Stimulated activated CD4-positive, alpha-beta T cell treated with anti-CD3 and anti-CD28 coated beads, Interleukin-15, amount 100 ng/mL, for 48 hours (primary cell): ENCODE results near the gene CYP19A1.
"Not testable (repeated sequence)": the region's sequence is repeated elsewhere in the genome, so short reads cannot be mapped to it uniquely, and the experiment has no call there.

Experiments used
- DNase-seq, 2 donors: peaks; one replicate each; pipeline ENCODE4 v3.0.0-alpha.2; 2020; ENCODE audit warnings: low read depth in 2 of 2

CYP19A1 gene

DNA sequence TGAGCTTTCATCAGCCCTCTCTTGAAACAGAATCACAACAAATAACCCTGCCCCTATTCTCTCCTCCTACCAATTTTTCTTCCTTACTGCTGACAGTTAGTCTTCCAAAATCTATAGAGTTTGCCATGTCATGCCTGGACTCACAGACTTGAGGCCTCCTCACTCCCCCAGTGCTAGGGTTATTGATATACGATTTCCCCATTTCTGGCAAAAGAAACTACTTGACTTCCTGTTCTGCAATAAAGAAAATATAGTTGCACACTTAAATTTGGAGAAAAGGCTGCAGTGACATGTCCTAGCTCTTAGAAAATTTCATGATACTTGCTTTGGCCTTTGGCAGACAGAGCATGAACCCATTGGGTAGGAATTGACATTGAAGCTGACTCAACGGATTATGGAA lies 75.9 kb downstream of the CYP19A1 start:
- DNase-seq: no peak

DNA sequence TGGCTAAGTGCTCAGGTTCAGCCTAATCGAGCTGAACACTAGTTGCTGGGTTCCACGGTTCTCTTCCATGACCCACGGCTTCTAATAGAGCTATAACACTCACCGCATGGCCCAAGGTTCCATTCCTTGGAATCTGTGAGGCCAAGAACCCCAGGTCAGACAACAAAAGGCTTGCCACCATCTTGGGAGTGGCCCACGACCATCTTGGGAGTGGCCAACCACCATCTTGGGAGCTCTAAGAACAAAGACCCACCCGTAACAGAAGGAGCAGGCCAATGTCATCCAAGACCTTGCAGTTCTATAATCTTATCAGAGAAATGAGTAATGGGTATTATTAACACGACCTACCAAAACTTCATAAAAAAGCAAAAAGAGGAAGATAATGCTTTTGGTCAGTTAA lies 77.3 kb downstream of the CYP19A1 start:
- not testable (repeated sequence) for DNase-seq

DNA sequence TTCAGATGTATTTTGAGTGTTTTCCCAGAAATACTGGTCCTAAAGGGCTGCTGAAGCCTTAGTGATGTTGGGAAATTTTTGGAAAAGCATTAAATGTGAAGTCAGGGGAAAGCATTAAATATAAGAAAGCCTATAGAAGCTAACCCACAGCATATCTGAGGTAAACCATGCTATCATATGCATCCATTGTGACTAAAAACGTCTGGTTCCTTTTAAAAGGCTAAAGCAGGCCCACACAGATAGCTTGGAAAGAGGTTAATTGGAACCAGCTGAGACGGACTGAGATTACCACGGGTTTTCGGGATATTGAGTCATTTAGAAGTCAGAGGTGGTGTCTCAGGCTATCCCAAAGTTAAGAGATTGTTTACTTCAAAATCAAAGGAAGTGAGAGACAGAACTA lies 78.2 kb downstream of the CYP19A1 start:
- DNase-seq: no peak

DNA sequence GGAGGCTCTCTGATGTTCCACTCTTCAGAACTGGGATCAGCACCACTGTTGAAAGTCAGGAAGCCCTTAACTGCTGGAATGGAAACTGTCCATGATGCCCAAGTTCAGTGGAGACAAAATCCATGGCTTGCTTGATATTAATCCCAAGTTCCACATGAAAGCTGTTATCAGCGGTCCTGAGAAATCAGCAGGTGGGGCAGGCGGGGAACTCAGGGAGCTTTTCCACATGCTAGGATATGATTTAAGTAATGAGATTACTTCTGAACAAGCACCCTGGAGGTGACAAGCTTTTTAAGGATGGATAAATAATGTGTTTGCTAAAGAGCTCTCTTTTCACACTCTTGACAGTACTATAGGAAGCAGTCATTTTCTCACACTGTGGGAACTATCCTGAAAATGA lies 82.9 kb downstream of the CYP19A1 start:
- DNase-seq: no peak

DNA sequence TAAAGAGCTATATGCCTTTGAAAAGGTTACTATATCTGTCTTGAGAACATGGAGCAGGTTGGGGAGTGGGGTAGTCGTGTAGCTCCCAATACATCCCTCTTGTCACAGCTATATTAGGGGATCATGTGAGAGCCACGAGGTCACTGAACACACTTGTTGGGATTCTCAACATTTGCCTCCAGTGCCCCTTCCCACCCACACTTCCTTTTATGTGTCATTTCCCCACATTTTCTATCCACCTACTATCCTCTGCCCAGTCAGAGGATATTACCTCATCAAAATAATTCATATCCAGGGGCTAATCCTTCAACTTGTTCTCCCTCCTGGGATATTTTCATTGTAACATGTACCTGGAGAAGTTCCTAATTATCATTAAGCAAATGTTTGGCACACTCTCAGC lies 85.0 kb downstream of the CYP19A1 start:
- DNase-seq: no peak

DNA sequence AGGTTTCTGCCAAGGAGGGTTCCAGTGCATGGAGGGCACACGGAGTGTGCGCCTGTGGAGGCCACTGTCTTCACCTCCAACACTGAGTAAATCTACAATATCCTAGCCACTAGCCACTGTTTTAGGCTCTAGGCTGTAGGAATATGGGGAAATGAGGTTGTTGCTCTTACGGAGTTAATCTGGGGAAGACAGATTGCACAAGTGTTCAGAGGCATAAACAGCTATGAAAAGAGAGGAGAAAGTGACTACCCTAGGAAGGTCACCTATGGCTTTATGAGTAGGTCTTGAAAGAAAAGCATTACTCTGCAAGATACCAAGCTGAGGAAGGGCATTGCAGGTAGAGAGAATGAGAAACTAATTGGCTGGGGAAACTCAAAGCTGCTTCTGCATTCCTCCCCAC lies 85.7 kb downstream of the CYP19A1 start:
- DNase-seq: no peak

DNA sequence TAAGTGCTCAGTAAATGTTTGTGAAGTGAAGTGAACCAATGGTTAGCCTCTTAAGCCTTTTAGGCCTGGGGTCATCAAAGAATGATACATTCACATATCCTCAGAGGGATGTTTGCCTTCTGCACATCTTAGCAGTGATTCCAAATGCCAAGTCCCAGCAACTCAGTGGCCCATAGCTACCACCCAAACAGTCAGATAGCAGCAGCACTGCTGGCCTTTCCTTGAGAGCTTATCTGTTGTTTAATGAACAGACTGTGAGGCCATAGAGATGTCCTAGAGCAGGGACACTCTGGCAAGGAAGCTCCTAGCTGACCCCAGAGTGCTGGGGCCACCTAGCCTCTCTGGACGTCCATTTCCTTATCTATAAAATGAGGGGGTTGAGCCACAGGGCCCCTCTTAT lies 86.8 kb downstream of the CYP19A1 start:
- DNase-seq: no peak

DNA sequence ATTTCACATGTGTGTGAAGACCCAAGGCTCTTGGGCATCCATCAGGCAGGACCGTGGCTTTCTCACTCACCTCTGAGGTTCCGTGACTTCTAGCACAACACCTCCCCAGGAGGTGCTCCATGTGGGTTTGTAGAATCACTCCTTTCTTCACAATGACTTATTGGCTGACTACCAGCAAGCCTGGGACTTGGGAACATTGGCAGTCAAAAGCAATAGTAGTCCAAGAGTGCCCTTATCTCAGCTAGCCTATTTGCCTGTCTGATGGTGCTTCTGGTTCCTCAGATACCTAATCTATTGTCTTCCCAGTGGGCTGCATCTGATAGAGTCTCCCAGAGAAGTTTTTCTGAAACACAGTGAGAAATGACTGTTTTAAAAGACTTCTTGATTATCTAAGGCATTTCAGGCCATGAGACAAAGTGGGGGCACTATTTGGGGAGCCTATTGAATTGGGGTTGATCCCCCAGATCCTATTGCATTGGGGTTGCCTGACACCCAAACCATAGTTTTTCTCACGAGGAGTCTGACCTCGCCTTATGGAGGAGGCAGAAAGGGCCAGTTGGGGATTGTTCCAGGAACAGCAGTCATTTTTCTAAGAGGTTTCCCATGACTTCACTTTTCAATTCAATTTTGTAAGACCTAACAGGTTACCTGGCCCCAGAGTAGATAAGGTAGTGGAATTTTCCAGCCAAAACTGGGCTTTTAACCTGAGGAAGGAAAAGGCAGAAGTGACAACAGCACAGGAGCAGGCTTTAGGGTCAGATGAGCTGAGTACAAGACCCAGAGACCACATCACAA lies 88.0 kb downstream of the CYP19A1 start:
- DNase-seq: no peak

DNA sequence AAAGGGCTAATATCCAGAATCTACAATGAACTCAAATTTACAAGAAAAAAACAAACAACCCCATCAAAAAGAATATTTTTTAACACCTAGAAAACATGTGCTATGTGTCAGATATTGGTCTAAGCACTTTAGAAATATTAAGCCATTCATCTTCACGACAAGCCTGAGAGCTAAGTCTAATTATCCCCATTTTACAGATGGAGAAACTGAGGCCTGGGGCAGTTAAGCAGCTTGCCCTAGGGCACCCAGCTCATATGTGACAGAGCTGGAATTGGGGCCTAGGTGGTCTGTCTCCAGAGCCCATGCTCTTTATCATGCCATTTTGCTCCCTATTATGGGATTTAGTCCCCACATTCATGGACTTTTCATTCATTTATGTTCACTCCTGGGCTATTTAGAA lies 92.8 kb downstream of the CYP19A1 start:
- DNase-seq: no peak

DNA sequence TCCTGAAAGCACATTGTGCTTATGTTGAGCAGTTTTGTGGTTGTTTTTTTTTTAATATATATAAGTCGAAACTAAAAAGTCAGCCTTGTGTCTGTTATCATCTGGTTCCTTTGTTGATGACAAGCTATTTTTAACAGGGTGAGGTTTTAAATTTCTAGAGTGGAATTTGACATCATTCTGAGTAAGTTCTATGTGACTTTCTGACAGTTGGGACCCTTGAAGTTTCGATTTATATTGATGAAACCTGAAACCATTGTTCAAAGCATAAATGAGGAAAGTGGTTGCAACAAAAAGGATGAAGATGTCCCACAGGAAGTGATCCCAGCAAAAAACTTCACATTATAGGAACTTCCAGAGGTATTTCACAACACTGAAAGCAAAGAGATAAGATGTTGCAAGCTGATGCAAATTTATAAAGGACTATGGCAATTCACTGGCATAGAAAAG lies 94.0 kb downstream of the CYP19A1 start:
- no peak for DNase-seq

DNA sequence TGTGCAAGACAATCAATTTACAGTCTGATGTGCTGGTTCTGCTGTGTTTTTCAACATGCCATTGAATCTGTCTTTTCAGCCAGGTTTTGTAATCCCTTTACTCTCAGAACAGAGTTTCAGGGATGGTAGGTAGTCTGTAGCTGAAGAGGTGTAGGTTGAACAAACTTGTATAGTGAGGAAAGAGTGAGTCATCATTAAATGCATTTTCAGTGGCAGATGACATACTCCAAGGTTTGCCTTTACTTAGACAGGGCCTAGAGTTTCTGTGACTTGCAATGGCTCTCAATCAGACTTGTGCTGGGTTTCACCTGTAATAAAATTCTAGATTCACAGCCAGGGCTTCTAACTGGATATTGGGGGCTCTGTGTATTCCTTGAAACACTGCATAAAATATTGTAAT lies 94.6 kb downstream of the CYP19A1 start:
- DNase-seq: no peak

DNA sequence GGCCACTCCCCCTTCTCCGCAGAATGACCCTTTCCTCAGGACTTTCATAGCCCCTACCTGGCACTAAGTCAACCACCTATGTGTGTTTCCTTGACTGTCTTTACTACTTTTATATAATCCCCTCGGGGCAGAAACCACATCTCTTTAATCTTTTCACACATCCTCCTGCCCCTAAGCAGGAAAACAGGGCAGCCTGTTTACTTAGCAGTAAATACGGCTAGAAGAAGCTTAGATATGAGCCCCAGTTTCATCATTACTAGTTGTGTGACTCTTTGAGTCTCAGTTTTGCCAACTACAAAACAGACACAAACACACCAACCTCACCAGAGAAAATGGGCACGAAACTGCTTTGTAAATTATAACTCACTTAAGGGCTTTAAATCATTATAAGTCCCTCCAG lies 98.3 kb downstream of the CYP19A1 start:
- DNase-seq: no peak

DNA sequence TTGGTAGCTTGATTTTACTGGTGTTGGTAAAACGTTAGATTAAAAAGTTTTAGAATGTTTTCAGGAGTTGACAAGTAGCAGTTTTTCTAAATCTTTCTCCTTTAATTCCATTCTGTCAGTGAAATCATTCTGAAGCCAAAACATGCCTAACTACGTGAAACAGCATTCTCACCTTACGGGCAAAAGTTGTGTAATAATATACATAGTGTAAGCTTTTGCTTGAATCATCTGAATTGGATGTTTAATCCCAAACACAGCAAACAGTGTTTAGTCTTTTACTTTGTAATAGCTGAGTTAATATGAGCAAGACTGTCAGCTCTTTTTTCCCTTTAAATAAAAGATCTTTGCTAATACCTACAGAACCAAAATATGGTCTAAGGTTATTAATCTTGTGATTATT lies 100.6 kb downstream of the CYP19A1 start:
- no peak for DNase-seq

DNA sequence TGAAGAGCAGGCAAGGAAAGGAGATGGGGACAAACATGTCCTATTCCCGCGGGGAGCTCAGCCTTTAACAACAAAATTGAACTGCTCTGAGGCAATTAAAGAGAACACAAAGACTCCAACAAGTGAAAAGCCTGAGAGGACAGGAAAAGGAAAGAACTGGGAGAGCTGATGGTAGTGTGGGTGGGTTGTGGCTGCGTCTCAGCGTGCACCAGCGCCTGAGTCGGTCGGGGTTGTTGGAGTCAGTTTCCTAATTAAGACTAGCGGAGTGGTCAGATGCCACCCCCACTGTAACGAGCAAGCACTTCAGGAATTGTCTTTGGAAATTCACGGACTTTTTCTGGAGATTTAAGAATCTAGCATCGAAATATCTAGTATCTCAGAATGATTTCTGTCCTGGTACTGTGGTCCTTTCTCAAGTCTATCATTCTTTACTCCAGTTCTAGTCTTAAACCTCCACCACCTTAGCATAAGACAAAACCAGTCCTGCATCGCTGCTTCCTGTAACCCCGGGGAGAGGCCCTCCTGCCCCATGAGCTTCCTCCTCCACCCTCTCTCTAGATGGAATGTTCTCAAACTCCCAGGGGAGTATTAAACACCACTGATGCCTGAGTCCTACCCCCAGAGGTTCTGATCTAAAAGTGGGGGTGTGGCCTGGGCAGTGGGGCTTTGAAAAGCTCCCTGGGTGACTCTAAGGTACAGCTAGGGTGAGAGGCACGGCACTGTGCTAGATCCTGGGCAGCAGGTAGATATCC lies 104.0 kb downstream of the CYP19A1 start:
- no peak for DNase-seq

DNA sequence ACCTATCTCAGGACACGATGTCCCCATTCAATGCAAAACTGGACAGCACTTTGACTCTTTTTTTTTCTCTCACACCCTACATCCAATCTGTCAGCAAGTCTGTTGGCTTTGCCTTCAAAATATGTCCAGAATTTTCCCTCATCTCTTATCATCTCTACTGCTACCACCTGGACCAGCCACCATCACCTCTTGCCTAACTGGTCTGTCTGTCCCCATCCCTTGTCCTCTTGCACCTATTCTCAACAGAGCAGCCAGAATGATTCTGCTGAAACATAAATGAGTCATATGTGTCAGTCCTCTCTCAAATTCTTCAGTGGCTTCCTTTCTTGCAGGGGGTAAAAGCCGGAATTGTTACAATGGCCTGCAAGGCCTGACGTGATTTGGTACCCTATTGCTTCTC lies 105.8 kb downstream of the CYP19A1 start:
- no peak for DNase-seq

DNA sequence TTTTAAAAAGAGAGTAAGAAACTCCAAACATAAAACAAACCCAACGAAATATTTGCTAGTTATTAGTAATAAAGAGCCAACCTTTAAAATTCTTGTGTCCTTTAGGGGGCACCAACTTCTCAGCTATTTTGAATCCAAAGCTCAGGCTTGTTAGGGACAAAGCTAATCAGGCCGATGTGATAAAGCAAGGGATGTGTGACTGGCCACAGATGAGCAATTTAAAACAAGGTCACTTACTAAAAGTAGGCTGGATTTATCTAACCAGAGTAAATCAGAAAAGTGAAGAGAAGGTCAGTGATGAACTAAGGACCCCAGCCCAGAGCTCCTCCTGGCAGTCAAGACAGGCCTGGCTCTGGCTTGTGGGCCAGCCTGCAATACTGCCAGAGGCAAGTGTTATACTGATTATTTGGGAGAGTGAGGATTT lies 108.5 kb downstream of the CYP19A1 start:
- DNase-seq: no peak

DNA sequence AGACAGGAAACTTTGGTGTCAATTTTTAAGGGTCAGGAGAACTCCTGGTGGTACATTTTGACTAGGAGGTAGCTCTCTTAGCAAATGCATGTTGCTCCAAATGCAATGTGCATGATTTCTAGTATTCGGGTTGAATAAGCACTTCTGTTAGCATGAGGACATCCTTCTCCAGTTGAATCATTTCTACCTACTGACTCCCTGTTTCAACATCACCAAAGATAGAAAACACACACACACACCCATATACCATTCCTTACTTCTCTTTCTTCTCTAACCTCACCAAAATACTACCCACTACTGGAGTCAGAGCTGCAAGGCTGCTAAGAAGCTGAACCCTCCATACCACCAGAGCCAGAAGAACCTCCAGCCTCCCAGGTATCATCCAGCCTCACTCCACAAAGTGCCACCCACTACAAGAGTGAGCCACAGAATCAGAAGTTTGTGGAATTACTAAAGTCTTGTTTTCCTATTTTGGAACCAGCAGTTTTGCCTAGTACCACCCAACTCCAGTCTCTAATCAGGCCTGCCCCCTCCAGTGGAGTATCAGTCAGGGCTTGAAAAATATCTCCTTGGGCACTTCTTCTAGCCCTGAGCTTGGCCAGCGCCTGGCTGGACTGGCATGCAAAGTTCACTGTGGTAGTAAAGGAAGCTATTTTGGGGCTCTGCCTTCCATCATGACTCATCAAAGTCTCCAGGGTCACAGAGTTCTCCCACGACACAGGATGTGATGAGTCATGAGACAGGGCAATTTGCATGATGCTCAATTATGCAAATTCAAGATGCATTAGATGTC lies 110.3 kb downstream of the CYP19A1 start:
- no peak for DNase-seq

DNA sequence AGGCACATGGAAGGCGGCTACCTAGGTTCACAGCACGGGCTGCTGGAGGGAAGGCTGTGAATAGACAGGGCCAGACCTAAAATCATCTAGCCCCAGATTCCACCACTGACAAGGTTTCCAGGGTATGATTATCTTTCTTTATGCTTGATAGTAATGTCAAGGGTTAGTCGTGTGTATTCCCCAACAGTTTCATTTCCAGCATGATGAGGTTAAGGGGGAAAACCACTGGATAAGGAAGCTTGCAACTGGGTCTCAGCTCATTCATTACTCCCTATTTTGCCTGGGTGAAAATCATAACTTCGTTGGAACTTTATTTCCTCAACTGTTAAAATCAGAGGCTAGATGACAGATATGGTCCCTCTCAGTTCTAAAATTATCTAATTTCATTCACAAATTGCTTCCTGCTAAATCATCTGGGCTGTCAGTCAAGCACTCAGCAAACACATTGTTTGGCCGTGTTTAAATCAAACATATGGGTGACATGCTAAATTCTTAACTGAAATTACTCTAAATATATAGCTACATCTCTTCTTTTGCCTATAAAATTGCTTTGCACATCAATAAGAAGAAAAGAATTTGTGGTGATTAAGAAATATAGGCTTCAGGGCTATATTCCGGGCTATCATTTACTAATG lies 111.7 kb downstream of the CYP19A1 start:
- DNase-seq: no peak

DNA sequence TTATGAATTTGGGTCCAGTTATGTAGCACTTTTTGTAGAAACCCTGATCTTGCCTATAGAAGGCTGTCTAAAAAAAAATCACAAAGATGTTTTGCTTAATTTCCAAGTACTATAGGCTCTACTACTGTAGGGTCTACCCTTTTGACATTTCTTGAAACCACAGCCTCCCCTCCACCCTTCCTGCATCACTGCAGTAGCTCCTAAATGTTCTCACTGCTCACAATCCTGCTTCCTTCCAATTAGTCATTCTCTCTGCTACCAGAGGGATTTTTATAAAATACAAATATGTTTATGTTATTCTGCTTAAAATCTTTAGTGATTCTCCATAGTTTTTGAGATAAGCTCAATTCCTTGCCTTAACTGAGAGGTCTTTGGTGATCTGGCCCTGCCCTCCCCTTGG lies 114.0 kb downstream of the CYP19A1 start:
- DNase-seq: no peak

DNA sequence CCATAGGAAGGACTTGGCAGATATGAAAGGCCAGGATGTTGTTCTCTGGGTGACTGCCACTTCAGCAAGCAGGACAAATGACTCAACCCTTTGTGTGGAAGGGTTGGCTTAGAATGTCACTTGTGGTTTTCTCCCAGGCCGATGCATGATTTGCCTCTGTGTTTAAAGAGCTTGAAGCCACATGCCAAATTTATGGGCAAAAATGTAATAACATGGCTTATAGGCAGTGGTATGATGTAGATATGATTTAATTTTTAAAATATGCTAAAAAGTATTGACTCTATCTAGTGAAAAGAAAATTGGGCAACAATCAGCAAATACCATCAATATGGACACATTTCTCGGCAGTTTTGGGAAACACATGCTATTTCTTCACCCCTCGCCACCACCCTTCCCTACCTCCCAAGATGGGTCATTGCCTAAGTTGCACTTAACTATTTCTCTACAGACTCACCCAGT lies 114.6 kb downstream of the CYP19A1 start:
- no peak for DNase-seq

DNA sequence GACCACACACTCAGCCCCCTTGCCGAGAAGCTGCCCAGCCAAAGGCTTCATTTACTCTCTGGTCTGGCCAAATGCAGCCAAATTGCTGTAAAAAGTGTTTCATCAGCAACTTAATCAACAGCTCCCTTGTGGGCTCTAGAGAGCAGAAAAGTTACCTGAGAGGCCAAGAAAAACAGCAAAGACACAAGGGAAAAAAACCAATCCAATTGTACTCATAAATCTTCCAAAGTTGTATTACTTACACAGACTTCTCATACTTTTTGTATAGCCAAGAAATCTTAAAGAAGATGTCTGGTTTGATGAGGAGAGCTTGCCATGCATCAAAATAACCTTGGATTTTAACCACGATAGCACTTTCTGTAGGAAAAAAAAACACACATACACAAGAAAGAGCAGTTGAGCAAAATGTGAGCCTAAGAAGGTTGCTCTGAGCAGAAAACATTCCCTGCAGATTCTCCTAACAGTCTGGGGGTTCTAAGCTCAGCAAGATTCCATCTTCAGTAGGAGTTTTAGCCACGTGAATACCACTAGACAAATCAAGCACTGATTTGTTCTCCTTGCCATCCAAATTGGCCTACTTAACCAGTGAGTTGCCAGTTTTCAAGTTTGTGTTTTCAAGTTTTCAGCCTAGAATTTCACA lies 120.0 kb downstream of the CYP19A1 start:
- DNase-seq: no peak
